Measurements from ENCODE around the gene GPR87. TPM values are rescaled to one million over a fixed set of nuclear protein-coding genes. Genes with fewer than 3 reads are reported as not detected.

Gene GPR87
- total and polyA plus RNA-seq, 12 donors, result 0.01 TPM; not detected in 11

DNA sequence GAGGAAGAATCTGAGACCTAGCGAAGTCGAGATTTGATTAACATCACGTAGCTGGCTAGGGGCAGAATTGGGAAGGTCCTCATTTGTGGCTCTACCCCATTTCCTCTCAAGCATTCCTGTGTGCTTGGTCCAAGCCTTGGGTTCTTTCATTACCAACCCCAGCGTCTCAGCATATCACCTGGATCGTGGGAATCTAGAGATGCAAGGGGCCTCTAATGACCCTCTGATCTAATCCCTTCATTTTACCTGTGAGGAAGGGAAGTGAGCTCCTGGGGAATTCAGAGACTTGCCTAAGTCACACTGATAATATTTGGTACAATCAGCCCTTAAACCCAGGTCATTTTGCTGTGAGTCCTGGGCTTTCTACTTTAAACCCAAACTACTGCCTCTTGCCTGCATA, 2.0 kb downstream of the GPR87 start:
- Histone ChIP-seq H3K4me1 (peaks cover 0 to 8% (median 0%) of the 10 kb centered on the region in 9 donors), H3K27me3 (no peaks in the 10 kb centered on the region), H3K4me3 (no peak overlapping the region), H3K9me3 (no peaks in the 10 kb centered on the region), H3K36me3 (no peaks in the 10 kb centered on the region), H3K27ac (no peak overlapping the region)
- TF ChIP-seq, protein P1, sequence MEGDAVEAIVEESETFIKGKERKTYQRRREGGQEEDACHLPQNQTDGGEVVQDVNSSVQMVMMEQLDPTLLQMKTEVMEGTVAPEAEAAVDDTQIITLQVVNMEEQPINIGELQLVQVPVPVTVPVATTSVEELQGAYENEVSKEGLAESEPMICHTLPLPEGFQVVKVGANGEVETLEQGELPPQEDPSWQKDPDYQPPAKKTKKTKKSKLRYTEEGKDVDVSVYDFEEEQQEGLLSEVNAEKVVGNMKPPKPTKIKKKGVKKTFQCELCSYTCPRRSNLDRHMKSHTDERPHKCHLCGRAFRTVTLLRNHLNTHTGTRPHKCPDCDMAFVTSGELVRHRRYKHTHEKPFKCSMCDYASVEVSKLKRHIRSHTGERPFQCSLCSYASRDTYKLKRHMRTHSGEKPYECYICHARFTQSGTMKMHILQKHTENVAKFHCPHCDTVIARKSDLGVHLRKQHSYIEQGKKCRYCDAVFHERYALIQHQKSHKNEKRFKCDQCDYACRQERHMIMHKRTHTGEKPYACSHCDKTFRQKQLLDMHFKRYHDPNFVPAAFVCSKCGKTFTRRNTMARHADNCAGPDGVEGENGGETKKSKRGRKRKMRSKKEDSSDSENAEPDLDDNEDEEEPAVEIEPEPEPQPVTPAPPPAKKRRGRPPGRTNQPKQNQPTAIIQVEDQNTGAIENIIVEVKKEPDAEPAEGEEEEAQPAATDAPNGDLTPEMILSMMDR (IDR thresholded peaks at IDR 0.05), result no peak
- WGBS, 2 donors, result 93% methylated on average over 5 of the region's 5 CpGs
- DNase-seq (no peak), ATAC-seq (no peak)
- intact Hi-C loops (cut with DNase I), result no loop called here

DNA sequence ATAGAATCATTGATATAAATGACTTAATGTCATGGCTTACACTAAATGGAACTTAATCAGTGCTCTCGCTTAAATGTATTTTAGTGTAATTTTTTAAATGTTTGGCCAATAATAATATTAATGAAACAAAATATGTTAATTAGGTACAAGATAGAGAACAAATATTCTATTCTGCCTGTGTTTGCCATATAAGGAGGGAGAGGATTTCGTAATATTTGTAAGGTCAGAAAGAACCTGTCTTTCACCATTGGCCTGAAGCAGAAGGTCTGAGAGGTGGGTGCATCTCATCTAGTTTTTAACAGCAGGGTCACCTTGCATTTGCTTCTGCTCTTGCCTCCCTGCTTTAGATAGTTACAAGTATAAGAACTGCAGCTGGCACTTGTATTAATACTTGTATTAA, 2.5 kb downstream of the GPR87 start:
- 70 to 97% methylated on average over 2 of the region's 2 CpGs for WGBS, 2 donors
- intact Hi-C loops (cut with DNase I), result no loop called here
- H3K4me3 ChIP-seq, result no peak overlapping the region
- TF ChIP-seq, protein P1 (IDR thresholded peaks at IDR 0.05), result no peak
- H3K27me3 ChIP-seq, result no peaks in the 10 kb centered on the region
- ATAC-seq, result no peak
- no peak overlapping the region for H3K27ac ChIP-seq
- peaks cover 0 to 7% (median 0%) of the 10 kb centered on the region in 9 donors for H3K4me1 ChIP-seq
- DNase-seq, result no peak
- H3K9me3 ChIP-seq, result no peaks in the 10 kb centered on the region
- no peaks in the 10 kb centered on the region for H3K36me3 ChIP-seq

DNA sequence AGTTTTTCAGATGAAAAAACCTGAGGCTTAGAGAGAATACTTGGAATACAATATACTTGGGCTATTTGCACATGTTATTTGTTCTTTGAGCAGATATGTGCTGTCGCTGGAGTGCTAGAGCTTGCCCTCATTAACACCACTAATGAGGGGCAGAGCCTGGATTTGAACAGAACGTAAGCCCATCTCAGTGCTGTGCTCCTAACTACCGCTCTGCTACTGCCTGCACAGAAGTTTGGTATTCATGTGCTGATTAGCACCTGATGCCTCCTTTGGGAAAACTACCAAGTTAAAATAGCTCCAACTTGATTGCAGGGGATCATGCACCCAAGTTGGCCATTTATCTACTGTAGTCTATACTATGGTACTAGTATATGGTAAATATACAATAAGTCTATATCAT, 3.6 kb downstream of the GPR87 start:
- 89 to 90% methylated on average over 3 of the region's 3 CpGs for WGBS, 2 donors
- intact Hi-C loops (cut with DNase I), result no loop called here

DNA sequence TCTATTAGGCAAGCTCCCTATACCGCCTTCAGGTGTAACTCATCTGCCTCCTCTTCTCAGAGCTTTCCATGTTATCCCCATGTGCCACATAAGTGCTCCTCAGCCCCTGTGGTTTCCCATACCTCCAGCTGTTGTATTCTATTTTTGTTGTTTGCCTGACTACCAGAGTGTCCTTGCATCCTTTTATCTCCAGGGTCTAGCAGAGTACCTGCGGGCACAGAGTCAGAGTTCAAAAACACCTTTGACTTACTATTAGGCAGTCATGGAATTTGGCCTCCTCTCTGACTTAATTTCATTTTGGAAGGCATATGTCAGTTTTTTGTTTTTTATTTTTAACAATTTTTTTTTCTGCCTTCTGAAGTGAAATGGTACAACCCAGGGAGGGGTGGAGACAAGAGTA, 7.1 kb downstream of the GPR87 start:
- Histone ChIP-seq H3K4me3 (no peak overlapping the region), H3K27ac (no peak overlapping the region), H3K27me3 (no peaks in the 10 kb centered on the region), H3K9me3 (no peaks in the 10 kb centered on the region), H3K36me3 (no peaks in the 10 kb centered on the region), H3K4me1 (peaks cover 0 to 7% (median 0%) of the 10 kb centered on the region in 9 donors)
- TF ChIP-seq, protein P1 (IDR thresholded peaks at IDR 0.05), result no peak
- WGBS, 2 donors, result 97 to 98% methylated on average over 2 of the region's 2 CpGs
- no peak for DNase-seq
- ATAC-seq, result no peak
- intact Hi-C loops (cut with DNase I), result no loop called here

More for the DNA sequence above, 3.6 kb downstream of the GPR87 start:
- H3K27me3 ChIP-seq, result no peaks in the 10 kb centered on the region
- H3K36me3 ChIP-seq, result no peaks in the 10 kb centered on the region
- no peak overlapping the region for H3K4me3 ChIP-seq
- TF ChIP-seq, protein P1 (IDR thresholded peaks at IDR 0.05), result no peak
- no peak for ATAC-seq
- no peaks in the 10 kb centered on the region for H3K4me1 ChIP-seq
- no peaks in the 10 kb centered on the region for H3K9me3 ChIP-seq
- no peak for DNase-seq
- H3K27ac ChIP-seq, result no peak overlapping the region

Data from heart right ventricle (tissue), 16 donors.